GM19351 (cell line): Measurements from ENCODE around the gene FAM83F.
A peak's percentile ranks its signal among the peaks of the same experiment; 100 is the strongest.

Source experiments
- ATAC-seq: cut with Tn5 transposase; IDR thresholded peaks from one replicate; pipeline ENCODE4 v1.9.1; 2021; ENCODE audit warnings: mild to moderate bottlenecking, moderate library complexity; ENCODE audit not compliant: unreplicated experiment

The FAM83F gene

DNA sequence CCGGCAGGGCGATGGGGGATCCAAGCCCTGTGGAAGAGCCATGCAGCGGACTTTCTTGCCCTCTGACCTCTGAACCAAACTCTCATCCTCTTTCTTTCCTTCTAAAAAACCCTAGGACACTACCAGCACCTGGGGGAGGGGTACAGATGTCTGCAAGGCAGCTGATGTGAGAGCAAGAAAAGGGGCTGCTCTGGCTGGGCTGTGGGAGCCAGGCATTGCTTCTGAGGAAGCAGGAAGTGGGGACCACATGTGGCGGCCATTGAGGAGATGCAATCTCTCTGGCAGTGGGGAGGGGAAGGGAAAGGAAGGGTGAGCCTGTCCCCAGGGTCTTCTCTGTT, 36.0 kb downstream of the FAM83F start:
- ATAC-seq = no peak

DNA sequence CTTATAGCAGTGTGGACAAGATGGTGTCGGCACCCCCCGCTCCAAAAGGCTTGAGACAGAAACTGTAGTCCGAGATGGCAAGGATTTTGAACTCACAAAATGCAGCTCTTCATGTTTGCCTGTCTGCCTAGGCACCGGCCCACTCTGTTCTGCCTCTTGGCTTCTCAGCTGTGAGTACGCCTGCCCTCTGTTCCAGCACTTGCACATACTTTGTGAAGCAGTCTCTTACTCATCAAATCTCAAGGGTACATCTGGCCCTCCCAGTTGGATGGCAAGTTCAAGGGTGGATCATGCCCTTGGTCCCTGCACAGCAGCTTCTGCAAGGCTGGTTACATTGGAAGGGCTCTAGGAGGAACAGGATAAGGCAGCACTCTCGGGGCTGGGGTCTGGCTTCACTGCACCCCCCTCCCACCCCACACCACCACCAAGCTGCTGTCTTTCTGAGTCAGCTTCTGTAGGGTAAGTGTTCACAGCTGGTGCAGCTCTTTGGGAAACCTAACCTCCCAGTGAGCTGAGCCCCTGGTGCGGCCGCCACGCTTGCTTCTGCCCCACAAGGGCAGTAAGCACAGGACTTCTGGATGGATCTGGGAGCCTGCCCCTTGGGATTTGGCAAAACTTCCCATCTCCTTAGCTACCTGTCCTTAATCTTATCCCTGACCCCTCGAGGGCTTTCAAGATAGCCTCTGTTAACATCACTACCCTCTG, 37.2 kb downstream of the FAM83F start:
- ATAC-seq = no peak

DNA sequence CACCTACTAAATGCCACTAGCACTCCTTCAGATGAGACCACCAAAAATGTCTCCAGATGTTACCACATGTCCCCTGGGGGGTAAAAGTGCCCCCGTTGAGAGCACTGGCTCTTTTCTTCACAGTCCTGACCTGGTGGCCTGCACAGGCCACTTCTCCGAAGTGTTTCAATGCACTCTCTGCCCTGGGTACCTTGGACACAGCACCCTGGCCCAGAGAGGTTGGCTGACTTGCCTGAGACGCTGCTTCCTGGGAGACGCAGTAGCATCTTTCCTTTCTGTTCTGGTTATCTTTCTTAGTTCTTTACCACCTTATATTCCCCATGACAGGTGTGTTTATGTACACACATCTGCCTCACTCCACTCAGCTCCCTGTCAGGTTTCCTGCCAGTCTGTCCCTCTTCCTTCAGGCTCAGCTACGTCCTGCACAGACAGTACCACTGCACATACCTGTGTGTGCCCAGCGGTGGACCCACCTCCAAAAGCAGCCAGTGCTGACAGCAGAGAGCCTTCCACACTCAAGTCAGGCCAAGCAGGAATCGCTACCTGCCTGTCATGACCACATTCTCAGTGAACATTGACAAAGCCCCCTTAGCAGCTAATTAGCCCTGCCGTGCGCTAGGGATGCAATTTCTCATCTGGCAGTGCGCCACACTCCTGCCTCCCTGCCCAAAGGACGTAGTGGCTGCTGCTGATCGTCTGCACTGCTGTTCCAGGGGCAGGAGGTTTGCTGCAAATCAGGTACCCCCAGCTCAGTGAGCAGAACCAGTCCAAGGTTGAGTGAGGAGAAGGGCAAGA, 39.0 kb downstream of the FAM83F start:
- ATAC-seq = no peak

DNA sequence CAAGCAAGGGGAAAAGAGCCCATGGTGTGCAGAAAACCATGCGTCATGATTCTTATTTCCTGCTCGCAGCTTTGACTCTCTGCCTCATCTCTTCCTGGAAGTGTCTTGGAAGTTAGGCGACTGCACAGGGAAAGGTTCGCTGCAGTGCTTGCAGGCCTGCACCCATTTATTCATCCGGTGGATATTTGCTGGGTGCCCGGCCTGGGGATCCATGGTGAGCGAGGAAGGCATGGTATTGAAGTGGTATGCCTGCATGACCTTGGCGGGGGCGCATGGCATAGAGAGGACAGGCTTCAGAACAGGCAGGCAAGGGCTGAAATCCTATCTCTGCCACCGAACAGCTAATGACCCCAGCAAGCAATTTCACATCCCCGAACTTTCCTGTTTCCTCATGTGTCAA, 40.6 kb downstream of the FAM83F start:
- no peak for ATAC-seq

DNA sequence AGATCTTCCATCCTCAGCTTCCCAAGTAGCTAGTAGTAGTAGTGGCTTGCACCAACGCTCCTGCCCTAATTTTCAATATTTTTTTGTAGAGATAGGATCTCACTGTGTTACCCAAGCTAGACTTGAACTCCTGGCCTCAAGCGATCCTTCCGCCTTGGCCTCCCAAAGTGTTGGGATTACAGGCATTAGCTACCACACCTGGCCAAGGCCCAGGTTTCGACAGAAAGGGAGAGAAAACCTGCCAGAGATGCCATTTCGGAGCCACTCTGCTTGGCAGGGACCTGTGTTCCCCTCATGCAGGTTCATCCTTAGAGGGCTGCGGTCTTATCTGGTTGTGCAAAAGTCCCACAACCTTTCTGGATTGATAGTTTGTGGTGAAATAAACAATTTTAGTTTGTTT, 41.4 kb downstream of the FAM83F start:
- no peak for ATAC-seq

DNA sequence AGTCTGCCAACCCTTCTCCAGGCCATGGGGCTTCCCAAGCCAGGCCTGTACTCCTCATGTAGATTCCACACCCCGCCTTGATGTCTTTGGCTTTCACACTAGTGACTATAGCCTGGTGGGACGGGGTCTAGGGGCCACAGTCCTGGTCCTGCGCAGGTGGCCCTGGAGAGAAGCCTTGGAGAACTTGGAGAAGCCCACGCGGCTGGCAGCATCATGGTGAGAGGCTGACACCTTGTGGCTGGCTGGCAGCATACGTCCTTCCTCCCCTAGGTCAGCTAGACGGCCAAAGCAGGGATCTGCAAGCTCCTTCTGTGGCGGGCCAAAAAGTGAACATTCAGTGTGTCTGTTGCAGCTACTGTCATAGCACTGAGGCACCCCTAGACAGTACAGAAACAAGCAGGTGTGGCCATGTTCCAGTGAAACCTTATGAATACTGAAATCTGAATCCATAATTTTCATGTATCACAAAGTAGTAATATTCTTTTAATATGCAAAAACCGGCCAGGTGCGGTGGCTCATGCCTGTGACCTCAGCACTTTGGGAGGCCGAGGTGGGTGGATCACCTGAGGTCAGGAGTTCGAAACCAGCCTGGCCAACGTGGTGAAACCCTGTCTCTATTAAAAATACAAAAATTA, 42.0 kb downstream of the FAM83F start:
- ATAC-seq = no peak

DNA sequence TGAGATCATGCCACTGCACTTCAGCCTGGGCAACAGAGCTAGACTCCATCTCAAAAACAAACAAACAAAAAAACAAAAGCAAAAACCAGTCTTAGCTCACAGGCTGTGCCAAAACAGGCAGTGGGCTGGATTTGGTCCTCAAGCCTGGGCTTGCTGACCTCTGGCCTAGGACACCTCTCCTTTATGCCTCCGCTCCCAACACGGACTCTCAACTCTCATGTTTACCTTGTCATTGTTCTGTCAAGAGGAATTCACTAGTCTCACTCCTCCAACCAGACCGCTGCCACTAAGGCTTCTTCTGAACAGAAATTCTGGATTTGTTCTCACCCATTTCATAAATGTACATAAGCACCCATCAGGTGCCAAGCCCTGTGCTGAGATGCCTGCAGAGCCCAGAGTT, 42.6 kb downstream of the FAM83F start:
- no peak for ATAC-seq

DNA sequence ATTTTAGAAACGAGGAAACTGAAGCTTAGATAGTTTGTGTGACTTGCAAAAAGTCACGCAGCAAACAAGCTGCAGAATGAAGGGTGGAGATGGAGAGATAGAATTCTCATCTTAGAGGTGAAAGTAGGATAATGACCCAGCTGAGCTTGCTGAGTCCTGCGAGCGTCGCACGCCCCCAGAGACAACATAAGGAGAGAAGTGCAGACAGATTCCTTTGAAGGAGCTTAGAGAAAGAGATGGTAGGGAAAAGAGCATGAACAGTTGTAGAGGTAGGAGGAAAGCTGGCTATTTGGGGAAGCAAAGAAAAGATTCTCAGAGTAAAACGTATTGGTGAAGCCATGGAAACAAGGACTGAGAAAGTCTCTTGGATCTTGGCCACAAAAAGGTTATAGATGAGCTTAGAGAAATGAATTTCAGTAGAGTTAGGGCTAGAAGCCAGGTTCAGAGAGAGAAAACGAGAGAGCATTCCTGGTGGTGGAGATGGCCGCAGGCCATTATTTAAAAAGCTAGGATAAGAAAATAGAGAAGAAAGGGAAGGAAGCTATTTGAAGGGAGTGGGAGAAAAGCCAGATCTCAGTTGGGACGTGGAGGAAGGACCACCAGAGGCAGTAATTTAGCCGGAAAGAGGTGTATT, 44.8 kb downstream of the FAM83F start:
- no peak for ATAC-seq

DNA sequence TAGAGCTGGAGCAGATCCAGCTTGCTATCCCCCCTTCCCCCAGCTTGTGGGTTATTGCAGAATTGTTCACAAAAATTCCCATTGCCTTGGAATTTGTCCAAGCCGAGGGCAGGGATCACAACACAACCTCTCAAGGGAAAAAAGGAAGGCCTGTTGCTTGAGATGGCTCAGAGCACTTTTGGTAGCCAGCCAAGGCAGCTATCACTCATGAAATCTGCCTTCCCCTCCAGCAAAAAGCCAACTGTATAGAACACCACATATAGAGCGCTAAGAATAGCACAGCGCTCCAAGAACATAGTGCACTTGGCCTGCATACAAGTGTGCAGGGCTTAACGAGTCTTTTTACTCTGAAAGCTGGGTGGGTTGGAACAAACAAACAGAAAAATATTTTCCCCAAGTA, 46.2 kb downstream of the FAM83F start:
- no peak for ATAC-seq

DNA sequence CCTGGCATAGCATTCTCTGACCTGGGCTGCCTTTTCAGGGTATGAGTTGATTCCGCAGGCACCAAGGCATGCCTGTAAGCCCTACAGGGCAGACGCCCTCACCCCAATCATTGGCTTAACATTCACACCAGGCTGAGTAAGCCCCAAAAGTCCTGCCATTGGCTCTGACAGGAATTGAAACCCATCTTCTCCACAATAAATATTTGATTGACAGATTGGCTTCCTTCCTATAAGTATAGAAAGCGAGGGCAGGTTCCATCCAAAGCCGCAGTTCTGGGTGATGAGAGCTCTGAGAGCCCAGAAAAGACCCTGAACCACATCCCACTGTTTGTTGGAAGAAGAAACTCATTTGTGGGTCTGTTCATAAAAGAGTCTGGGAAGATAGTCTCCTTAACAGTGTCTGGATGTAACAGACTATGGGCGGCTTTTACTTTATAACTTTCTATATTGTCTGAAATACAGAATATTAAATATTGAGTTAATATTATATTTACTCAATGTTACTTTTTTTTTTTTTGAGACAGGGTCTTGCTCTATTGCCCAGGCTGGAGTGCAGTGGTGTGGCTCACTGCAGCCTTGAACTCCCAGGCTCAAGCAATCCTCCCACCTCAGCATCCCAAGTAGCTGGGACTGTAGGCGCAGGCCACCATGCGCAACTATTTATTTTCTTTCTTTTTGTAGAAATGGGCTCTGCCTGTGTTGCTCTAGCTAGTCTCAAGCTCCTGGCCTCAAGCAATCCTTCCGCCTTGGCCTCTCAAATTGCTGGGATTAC, 46.8 kb downstream of the FAM83F start:
- ATAC-seq = no peak

DNA sequence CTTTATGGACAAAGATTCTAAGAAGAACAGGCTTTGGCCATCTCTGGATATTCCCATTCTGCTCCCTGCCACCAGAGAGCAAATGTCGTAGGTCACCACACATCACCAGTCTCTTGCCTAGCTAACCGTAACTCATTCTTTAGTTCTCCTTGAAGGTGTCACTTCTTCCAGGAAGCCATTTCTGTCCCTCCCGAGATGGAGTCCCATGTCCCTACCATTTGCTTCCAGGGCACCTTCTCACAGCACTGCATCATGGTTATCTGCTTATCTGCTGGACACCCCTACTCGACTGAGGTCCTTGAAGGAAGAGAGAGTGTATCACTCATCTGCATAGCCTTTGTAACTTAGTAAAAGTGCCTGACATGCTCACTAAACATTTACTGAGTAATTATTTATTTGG, 47.6 kb downstream of the FAM83F start:
- ATAC-seq = no peak

DNA sequence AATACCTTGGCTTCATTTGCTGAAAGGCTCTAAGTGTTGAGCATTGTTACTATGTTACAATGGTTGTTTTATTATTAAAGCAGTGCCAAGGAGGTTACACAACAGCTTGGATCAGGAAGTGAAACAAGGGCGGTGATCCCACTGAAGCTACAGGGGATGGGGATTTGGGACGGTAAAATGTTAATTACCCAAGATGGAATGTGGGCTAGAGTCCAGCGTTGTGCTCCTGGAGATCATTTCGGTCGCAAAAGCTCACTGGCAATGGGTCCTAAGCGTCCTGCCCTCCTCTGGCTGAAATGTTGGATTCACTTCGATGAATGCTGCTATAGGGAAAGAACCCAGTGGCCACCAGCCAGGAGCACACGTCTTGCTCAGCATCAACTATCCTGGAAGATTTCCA, 48.3 kb downstream of the FAM83F start:
- no peak for ATAC-seq

DNA sequence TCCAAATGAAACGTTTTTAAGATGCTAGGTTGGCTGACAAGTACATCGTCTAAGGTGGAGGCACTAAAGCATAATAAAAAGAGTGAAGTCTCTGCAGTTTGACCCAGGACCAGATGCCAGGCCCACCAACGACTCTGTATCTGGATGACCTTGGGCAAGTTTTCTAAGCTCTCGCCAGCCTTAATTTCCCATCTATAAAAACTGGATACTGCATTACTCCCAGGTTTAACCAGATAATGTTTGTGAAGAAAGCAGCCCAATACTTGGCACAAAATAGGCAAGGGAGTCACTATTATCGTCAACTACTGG, 49.0 kb downstream of the FAM83F start:
- ATAC-seq = no peak

DNA sequence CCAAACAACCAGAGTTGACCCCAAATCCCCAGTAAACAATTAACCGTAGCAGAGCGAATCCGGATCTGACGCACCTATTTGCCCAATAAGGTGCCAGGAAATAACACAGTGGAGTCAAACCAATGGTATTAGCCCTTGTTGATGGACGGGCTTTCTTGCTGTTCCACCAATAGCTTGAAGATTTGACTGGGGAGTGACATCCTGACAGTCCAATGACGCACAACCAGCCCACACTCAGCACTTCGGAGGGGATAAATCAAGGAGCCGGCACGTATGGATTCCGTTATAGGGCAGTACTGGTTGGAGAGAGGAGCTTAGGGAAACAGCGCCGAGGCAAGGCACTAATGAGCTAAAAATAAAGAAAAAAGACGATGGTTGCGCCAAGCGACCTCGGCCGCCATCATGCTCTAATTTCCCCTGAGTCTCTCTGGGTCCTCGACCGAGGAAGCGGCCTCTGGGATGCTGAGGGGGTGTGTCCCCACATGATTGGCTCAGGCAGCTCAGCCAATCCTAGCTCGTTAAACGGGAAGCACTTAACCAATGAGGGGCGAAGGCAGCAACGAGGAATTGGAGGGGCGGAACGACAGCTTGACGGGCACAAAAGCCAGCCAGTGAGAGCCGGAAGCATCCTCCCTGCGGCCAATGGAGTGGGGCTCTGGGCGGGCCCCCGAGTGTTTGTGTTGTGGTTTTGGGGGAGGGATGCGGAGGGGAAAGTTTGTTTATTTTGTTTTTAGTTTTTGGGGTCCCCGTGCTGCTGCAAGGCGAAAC, 49.5 kb downstream of the FAM83F start:
- ATAC-seq = peak; percentile 83

DNA sequence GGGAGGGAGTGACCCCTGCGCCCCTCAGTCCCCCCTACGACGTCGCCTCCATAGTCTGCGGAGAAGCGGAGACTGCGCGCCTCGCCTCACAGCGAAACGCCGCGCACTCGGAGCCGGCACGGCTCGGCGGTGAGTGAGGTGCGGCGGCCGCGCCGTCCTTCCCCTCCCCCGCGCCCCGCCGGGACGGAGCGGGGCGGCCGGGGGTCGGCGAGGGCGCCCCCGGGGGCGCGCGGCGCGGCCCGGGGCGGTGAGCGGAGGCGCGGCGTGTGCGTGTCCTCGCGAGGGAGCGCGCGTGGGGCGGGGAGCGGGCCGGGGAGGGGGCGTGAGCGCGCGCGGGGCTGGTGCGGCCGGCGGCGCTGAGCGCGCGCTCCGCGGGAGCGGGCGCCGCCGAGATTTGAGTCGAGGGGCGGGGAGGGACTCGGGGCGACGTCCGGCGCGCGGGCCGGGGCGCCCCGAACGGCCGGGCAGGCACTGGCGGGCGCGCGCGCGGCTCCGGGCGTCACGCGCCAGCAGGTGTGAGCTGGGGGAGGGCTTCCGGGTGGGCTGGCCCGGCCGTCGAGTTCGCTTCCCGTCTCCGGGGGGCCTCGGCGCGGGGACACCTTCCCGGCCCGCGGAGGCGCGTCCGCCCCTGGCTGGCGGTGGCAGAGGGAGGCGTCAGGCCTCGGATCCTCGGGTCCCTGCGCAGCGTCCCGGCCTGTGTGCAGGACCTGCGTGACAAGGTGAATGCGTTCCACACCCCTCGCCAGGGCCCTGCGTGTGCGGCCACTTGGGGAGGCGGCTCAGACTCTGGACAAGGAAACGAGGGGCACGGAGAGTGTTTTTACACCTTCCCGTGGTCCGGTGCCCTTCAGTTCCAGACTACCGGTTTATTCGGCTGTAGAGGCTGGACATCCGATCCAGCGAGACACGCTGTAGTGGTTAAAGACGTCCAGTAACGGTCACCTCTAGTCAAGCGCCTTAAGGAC, 50.4 kb downstream of the FAM83F start:
- peak; percentile 14 for ATAC-seq

DNA sequence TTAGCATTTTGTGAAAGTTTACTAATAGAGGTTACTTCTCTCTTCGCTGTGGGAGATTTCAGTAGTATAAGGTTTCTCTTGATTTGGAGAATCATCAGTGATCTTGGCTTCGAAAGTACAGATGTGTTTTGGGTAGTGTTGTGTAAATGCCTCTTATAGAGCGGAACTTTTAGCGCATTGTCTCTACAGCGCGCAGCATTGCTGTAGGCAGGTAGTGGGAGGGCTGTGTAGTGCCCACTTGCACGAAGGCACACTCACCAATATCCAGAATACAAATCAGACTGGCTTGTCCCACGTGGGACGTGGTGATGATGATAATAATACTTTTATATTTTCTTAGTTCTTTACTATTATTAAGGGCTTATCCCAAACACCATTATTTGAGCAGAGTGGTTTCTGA, 51.4 kb downstream of the FAM83F start:
- no peak for ATAC-seq

DNA sequence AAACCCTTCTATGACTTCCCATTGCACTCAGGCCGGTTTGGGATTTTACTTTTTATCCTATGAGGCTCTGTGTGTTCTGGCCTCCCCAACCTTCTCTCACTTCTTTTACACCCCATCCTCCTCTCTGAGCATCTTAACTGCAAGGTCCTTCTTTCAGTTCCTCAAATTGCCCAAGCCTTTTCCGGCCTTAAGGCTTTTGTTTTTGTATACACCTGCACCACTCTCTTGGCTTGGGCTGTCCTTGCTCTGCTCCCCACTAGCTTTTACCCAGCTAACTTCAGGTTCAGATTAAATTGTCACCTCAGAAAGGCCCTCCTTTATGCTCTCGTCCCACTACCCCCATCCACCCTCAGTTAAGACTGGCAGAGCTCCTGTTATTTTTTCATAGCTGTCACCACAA, 55.5 kb downstream of the FAM83F start:
- peak; percentile 85 for ATAC-seq

DNA sequence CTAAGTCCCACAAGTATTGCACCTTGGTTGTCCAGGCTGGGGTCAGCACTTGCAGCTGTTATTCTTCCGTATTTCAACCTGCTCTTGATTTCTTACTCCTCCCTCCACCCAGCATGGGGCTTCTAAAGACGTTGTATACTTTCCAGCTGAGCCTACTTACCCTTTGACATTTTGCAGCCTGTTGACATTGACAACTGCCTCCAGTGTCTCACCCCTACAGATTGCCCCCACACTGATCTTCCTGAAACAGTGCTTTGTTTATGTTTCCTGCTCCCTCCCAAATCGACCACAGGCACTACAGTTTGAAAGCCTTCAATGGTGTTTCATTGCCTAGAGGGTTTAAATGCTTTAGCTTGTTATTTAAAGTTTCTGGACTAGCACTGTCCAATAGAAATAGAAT, 56.6 kb downstream of the FAM83F start:
- no peak for ATAC-seq

DNA sequence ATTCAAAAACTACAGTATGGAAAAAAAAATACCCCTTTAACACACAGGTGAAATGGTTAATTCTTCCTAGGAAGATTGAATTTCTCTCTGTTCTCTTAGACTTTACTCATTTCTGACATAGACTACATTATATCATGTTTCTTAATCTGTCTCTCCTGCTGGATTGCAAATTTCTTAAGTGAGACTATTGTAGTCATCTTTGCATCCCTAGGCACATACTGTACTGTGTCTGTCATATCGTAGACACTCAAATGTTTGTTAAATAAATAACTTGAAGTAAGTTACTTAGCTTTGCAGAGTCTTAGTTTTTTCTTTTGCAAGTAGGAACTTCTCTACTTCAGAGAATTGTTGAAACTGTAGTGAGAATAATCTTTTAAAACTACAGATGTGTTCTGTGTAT, 58.7 kb downstream of the FAM83F start:
- ATAC-seq = no peak
